KG1 (cell line): Measurements from ENCODE around the gene MC4R.

Source experiments
- DNase-seq: peaks from one replicate; lab custom pipeline; 2025; lab: John Stamatoyannopoulos, UW

Gene MC4R

DNA sequence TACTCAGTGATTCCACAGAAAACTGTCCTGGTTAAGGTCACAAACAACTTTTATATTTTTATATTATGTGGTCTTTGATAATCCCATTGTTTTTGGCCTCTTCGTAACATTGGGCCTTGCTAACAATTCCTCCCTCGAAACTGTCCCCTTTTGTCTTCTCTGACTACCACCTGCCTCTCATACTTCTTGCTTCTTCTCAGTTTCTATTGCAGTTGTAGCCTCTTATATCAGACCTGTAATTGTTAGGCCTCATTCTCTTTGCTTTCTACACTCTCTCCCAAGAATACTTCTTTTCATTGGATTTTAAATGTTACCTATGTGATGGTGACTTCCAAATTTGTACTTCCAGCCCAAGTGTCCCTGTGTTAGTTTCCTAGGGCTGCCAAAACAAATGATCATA, 44.7 kb downstream of the MC4R start:
- DNase-seq, result no peak

DNA sequence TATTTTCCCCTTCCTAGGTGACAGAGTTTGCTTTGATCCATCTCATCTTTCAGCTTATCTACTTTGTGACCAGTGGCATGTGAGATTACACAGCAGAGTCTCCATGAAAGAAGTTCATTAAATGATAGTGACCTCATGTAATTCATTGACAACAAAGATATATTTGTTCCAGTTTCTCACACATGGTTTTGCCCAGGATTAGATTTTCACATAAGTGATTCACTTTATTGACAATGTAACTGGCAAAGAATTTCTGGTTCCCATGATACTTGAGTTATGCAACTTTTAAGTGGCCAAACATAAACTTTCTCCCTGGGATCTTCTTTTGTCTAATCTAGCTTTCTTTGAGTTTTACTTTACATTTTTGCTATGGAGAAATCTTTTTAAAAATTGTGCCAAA, 50.0 kb downstream of the MC4R start:
- no peak for DNase-seq
